SK-N-MC (cell line): ENCODE measurements around the gene HOXC9.

Experiments
- DNase-seq: peaks from one replicate; pipeline ENCODE4 v3.0.0-alpha.2; 2011; ENCODE audit warnings: low read depth, low spot score
- H3K27ac ChIP-seq: fragments of 200-600 bp; sonication (generic); 2 replicates; pipeline ENCODE4 v1.5.1; 2016; ENCODE audit warnings: mixed run types
- H3K36me3 ChIP-seq: fragments of 200-600 bp; sonication (generic); 2 replicates; pipeline ENCODE4 v1.6.1; 2017; ENCODE audit warnings: antibody characterized with exemption, low read length, mixed read lengths; ENCODE audit not compliant: insufficient read depth
- H3K4me3 ChIP-seq: fragments of 200-600 bp; sonication (generic); 2 replicates; pipeline ENCODE4 v1.5.1; 2016
- H3K9ac ChIP-seq: fragments of 200-600 bp; sonication (generic); 2 replicates; pipeline ENCODE4 v1.8.0; 2017; ENCODE audit warnings: mixed run types, mixed read lengths; ENCODE audit not compliant: insufficient read length
- H3K9me3 ChIP-seq: fragments of 200-600 bp; sonication (generic); 2 replicates; pipeline ENCODE4 v1.6.1; 2017; ENCODE audit warnings: low read depth, mild to moderate bottlenecking, antibody characterized with exemption, low read length, moderate library complexity, mixed read lengths
- EZH2 ChIP-seq: fragments of 200-600 bp; sonication (generic); IDR thresholded peaks from one replicate; pipeline ENCODE4 v1.6.1; 2017; ENCODE audit warnings: antibody characterized with exemption
- FOXP2 ChIP-seq: optimal IDR thresholded peaks from 2 replicates; pipeline ENCODE3; 2011; ENCODE audit warnings: mild to moderate bottlenecking, moderate library complexity; ENCODE audit not compliant: insufficient read depth; ENCODE audit errors: extremely low read length, control extremely low read depth
- POLR2AphosphoS5 ChIP-seq: IDR thresholded peaks from 2 replicates; pipeline ENCODE4 v1.6.1; 2012; ENCODE audit warnings: mild to moderate bottlenecking, low read depth, low read length, borderline replicate concordance

HOXC9 gene

GRCh38 chr12:54052438-54053002 lies 52.6 kb downstream of the HOXC9 start:
- Histone ChIP-seq H3K36me3 (peaks cover 4% of the 10 kb centered on the region; the same call in 1 of the 2 replicates), H3K4me3 (peak overlapping the region; percentile 70), H3K9me3 (no peaks in the 10 kb centered on the region), H3K9ac (no peak overlapping the region), H3K27ac (no peak overlapping the region)
- DNase-seq = no peak
- TF ChIP-seq FOXP2 (no peak), EZH2 (no peak), POLR2AphosphoS5 (no peak)
